Renal cortex interstitium (tissue), 11 donors: Measurements from ENCODE around the gene KLHL2. TPM values are rescaled to one million over a fixed set of nuclear protein-coding genes. Genes with fewer than 3 reads are reported as not detected.

Experiments
- DNase-seq, 11 donors: peaks; one replicate each; pipeline ENCODE4 v3.0.0-alpha.2; 2013; ENCODE audit warnings: low read depth in 9 of 11, low spot score in 4 of 11; ENCODE audit errors: extremely low read depth in 1 of 11
- polyA plus RNA-seq, 3 donors: library from polyadenylated mRNA; unstranded; fragments of 120-200 nt; gene quantifications; one replicate each; pipeline ENCODE4 v1.2.1, GENCODE V29; 2013; ENCODE audit not compliant: insufficient read length in 3 of 3

KLHL2 gene
- polyA plus RNA-seq, 3 donors = 17.9 to 22.8 (median 22.3) TPM

DNA sequence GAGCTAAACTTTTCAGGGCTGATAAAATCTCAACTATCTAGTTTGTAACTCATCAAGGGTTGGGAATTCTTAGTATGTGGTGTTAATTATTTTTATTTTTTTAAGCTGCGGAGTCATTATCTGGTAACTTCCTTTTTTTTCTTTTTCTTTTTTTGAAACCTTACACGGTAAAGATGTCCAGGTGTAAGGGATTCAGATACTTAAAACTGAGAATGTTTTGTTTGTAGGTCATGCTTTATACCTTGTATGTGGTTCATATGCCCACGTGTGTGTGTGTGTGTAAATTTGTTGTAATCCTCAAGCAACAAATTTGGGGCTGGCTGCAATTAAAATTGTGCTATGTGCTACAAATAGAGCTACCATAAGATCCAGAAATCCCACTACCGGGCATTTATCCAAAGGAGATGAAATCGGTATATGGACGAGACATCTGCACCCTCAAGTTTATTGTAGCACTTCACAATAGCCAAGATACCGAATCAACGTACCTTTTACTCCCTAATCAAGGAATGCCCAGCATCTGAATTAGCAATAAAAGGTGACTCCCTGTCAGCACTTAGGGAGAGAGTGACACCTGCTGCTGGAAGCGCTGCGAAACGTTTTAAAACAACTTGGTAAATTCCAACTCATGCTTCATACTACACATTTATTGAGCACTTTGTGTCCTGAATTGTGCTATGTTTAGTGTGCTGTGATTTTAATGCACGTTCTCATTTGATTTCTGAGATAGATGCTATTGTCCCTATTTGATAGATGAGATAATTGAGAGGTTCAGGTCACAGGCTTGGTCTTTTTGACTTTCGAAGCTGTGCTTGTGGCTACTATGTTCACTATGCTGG lies 136.2 kb downstream of the KLHL2 start:
- DNase-seq = no peak

DNA sequence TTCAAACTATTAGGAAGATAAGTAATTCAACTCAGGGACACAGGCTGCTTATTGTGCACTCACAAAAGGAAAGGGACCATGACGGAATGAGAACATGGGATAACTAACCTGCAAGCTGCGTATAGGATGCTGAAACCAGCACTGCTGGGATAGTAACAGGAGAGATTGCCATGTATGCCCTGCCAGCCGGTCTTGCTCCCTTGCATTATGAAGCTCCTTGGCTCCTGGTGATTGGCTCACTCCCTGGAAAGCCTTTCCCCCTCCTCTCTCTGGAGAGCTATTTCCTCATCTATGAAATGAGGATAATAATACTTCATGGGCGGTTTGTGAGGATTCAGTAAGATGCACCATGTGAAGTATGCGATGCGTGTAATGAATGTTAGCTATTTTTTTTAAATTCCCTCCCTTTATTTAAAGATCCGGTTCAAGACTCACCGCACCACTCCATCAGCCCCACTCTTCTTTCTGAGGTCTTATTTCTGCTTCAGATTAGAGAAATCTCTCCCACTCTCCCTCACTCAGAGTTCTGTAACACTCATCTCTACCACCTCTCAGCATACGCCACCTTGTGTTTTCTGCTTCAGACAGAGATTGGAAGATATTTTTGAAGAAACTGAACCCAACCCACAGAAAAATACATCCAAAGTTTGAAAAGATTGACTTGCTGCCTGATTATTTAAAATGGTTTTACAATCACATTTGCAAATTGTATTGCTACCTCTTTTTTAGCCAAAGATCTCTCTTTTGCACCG lies 138.5 kb downstream of the KLHL2 start:
- no peak for DNase-seq

DNA sequence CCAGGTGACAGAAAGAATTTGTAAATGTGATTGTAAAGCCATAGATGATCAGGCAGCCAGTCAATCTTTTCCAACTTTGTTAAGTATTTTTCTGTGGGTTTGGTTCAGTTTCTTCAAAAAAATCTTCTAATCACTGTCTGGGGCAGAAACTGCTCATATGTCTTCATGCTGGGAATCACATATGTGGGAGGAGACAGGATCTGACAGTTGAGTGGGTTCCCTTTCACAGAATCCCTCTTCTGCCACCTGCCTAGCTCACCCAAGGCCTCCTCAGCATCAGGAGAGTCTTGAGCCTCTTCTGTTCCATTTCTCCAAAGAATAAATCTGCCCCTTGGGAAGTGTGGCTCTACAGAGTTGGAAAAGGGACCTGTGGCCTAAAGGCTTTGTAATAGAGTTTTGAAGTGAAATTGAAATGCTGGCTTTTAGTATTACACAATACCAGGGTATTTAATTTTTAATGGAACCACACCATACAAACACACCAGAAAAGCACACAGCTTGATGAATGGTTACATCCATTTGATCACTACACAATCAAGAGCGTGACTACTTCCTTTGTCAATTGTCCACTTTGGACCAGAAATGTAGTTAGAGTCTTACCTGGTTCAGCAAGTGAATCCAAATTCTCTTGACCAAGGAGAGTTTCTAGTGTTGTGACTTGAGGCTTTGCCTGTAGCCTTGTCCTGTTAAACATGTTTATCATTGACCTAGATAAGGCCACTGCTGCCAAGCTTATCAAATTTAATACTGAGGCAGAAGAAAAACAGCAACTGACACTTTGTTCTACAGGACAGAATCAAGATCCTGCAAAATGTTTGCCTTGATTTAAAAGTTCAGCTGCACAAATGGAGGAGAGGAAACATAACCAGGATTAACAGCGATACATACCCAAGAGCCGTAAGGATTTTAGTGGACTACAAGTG lies 140.5 kb downstream of the KLHL2 start:
- DNase-seq = no peak

DNA sequence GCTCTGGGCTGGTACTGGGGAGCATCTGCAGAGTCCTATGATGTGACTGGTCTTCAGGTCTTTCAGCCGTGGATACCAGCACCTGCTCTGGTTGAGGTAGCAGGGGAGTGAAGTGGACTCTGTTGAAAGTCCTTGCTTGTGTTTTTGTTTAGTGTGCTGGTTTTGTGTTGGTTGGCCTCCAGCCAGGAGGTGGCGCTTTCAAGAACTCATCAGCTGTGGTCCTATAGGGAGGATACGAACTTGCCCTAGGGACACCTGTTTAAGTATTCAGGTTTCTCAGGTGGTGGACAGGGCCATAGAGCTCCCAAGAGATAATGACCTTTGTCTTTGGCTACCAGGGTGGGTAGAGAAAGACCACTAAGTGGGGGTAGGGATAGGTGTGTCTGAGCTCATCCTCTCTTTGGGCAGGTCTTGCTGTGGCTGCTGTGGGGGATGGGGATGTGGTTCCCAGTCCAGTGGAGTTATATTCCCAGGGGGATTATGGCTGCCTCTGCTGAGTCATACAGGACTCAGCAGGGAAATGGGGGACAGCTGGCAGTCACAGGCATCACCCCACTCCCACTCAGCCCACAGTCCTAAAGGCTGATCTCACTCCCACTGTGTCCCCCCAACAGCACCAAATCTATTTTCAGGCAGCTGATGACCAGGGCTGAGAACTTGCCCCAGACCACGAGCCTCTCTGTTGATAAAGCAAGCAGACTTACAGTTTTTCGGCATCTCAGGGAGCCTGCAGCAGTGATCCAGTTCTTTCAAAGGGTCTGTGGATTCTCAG lies 144.2 kb downstream of the KLHL2 start:
- no peak for DNase-seq

DNA sequence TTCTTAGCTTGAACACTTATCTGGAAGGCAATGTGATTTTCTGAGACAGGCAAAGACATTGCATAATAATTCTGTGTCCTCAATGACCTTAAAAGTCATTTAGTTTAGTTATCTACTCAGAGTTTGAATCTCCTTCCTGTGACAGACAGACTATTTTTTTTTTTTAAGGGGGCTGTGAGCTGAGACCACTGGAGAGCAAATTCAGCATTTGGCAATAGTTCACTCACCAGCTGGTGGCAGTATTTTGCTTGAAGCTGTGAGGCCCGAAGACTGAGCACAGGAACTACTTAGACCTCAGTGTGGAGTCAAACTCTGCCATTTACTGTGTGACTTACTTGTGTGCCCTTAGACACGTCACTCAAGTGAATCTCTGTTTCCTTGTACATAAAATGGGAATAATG lies 148.5 kb downstream of the KLHL2 start:
- DNase-seq = peak in 6 of 11 donors; percentile 21 to 40 (median 30)

DNA sequence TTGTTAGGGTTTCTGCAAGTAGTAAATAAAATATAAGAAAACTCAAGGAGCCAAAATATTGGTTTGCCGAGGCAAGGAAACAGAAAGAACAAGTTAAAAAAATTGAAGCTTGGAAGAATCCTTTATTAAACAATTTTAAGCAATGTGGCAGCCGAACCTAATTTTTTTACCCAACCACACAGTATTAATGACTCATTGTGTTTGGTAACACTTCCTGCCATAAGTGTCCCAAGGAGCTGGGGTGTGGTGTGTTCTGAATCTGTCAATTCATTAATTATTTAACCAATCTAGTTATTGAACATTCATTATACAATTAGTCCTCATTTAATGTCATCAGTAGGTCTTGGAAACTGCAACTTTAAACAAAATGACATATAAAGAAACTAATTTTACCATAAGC lies 152.1 kb downstream of the KLHL2 start:
- no peak for DNase-seq

DNA sequence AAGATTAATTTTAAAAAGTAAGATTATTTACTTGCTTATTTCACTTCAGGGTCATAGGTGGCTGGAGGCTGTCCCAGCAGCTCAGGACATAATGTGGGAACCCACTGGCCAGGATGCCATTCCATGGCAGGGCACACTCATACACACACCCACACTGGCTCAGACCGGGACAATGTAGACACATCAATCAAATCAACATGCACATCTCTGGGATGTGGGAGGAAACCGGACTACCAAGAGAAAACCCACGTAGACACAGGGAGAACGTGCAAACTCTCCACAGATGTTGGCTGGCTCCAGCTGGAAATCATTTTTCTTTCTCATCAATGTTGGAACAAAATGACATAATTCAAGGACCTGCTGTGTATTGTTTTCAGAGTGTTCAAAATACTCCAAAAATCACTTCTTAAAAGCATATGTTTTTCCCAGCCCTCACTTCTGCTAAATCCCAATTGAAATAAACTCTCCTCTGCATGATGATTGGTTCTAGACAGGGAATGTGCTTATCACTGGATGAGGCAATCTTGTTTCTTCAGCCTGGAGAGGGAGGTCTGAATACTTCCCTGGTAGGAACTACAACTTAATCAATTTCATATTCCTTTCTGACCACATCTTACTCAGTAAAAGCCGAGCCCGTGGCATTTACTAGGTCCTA lies 152.8 kb downstream of the KLHL2 start:
- DNase-seq = no peak

DNA sequence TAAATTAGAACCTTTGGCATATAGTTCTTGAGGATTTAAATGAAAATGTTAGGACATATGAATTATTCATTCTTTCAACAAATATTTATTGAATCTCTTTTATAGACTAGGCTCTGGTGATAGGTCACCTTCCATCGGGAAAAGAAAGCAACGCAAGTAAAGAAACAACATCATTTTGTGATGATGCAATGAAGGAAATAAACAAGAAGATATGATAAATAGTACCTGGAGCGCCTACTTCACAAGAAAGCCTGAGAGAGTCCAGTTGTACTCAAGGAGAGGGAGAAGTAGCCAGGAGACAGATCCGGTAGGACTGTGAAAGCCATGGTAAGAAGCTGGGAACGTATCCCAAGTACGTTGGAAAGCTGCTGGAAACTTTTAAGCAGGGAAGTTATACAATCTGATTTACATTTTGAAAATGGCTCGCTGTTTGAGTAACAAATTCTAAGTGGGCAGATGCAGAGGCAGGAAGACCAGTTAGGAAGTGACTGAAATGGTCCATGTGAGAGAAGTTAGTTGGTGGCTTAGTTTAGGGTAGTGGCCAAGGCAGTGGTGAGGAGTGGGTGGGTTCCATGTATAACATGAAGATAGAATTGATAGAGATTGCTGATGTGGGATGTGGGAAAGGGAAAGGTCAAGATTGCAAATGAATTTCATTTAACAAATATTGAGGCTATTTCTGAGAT lies 153.8 kb downstream of the KLHL2 start:
- DNase-seq = no peak

DNA sequence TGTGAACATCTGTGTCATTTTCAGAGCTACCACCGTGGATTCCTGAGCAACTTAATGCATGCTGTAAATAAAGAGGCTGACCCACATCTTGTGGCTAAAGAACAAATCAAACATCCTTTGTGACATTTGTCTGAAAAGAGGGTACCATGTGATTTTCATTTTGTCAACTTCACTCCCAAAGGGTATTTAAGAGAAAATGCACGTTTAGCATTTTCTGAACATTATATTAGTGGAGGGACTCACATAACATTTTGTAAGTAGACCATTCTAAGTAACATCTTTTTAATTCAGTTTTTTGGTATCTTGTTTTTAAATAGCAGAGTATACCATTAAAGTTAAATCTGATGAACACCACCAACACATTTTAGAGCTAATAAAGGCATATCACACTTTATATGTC lies 154.4 kb downstream of the KLHL2 start:
- DNase-seq = no peak

DNA sequence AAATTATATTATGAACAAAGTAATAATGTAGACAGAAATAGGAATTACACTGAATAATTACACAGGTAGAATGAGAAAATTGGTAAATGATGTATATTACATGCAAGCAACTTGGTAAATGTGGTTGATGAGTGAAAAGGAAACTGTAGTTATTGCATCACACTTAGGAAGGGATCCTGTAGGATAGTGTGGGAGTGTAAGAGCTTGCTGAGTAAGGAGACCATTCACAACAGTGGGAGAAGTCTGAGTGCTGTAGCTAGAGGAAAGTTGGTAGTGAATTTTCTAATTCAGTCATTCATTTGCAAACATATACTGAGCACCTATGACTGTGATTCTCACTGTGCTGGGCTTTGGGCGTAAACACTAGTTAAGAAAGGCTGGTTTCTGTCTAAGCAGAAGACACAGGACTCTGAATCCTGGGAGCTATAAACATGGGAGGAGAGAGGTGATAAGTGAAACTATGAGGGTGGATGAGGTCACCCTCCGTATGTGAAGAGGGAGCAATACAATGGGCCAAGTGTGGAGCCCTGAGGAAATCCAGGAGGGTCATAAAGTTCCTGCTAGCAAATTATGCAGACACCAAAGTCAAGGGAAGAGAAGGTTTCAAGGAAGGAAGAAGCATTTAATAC lies 157.2 kb downstream of the KLHL2 start:
- no peak for DNase-seq

DNA sequence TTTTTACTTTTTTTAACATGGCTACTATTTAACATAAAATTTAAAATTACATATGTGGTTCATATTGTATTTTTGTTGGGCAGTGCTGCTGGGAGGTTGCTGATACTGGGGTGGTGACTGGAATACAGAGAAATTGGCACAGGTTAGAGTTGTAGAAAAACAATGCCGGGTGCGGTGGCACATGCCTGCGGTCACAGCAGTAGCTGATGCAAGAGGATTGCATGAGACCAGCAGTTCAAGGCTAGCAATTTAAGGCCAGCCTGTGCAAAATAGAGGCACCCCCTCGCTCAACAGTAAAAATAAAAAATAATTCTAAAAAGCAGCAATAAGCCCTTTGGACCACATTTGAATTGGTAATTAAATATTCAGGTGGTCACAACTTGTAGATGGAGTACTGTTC lies 159.7 kb downstream of the KLHL2 start:
- DNase-seq = no peak

DNA sequence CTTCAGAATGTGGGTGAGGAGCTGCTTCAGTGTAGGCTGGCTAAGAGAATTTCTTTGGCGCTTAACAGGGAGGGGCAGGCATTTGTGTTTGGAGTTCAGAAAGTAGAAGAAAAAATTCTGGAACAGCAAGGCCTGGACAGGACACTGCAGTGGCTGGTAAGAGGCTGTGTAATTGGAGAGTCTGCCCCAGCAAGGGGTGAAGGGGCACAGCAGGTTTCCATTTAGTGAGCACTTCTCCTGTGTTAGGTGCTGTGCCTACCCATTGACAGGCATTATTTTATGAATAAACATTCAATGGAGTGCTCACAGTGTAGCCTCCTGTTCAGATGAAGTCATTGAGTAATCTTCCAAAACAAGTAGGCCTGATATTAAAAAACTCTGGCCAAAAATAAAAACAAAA lies 160.8 kb downstream of the KLHL2 start:
- DNase-seq = no peak

DNA sequence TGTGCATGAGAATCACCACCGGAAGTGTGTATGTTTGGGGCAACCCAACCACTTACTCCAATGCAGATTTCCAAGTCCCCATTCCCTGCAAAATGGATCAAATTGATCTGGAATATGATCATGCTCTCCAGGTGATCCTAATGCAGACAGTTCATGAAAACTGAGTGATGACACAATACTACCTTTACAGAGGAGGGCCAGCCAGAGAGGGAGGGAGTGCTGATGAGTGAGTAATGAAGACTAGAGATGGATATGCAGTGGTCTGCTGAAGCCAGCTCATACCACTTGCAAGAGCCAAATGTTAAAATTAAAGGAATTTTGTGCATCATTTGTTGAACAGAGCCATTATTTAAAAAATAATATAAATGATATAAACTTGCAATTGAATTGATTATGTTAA lies 161.2 kb downstream of the KLHL2 start:
- no peak for DNase-seq

DNA sequence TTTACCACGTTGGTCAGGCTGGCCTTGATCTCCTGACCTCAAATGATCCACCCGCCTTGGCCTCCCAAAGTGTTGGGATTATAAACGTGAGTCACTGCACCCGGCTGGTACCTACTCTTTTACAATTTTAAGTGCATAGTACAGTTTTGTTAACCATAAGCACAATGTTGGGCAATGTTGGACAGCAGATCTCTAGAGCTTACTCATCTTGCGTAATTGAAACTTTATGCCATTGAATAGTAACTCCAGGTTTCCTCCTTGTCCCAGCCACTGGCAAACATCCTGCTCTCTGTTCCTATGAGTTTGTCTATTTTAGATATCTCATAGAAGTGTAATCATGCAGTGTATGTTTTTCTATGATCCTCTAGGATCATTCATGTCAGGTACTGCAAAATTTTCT lies 162.2 kb downstream of the KLHL2 start:
- DNase-seq = no peak

DNA sequence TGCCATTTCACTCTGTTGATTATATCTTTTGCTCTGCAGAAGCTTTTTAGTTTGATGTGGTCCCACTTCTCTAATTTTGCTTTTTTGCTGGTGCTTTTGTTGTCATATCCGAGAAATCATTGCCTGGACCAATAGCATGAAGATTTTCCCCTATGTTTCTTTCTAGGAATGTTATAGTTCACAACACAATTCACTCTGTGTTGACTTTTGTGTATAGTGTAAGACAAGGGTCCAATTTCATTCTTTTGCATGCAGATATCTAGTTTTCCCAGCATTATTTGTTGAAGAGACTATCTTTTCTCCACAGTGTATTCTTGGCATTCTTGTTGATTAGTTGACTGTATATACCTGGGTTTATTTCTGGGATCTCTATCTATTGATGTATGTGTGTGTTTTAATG lies 163.2 kb downstream of the KLHL2 start:
- DNase-seq = no peak
